Keratinocyte (primary cell): Measurements from ENCODE around the gene PRDM11. TPM values are rescaled to one million over a fixed set of nuclear protein-coding genes. Genes with fewer than 3 reads are reported as not detected.

Experiments
- DNase-seq: peaks from one replicate; pipeline ENCODE4 v3.0.0-alpha.2; 2011; ENCODE audit warnings: low read depth, missing footprints, low spot score
- FAIRE-seq: peaks from 2 replicates; lab custom pipeline; 2011; peaks lifted over from hg19 to GRCh38; lab: Jason Lieb, UNC
- H2AFZ ChIP-seq: 2 replicates; pipeline ENCODE4 v1.6.0; 2012; ENCODE audit warnings: low read length, control low read depth, inconsistent platforms; ENCODE audit not compliant: control insufficient read depth
- H3K27ac ChIP-seq: 2 replicates; pipeline ENCODE4 v1.5.1; 2011; ENCODE audit warnings: low read length; ENCODE audit not compliant: control insufficient read depth, insufficient read depth
- H3K27me3 ChIP-seq: 3 replicates; pipeline ENCODE4 v1.6.0; 2011; ENCODE audit warnings: low read length; ENCODE audit not compliant: control insufficient read depth, insufficient read depth; ENCODE audit errors: extremely low read depth
- H3K36me3 ChIP-seq, 2 experiments: 2 replicates in 1 of 2; 3 replicates in 1 of 2; pipeline ENCODE4 v1.5.1; 2011; ENCODE audit warnings: low read length in 2 of 2, mild to moderate bottlenecking in 1 of 2; ENCODE audit not compliant: control insufficient read depth in 2 of 2, insufficient read depth in 2 of 2; ENCODE audit errors: extremely low read depth in 1 of 2
- H3K4me1 ChIP-seq: 3 replicates; pipeline ENCODE4 v1.5.1; 2011; ENCODE audit warnings: low read length; ENCODE audit not compliant: control insufficient read depth, insufficient read depth; ENCODE audit errors: extremely low read depth
- H3K4me2 ChIP-seq: 3 replicates; pipeline ENCODE4 v1.6.0; 2011; ENCODE audit warnings: low read depth, low read length; ENCODE audit not compliant: control insufficient read depth, insufficient read depth; ENCODE audit errors: extremely low read depth
- H3K4me3 ChIP-seq, 3 experiments: fragments of 200-600 bp in 1 of 3; sonication (generic) in 1 of 3; 2 replicates in 2 of 3; 3 replicates in 1 of 3; pipeline ENCODE4 v1.5.1; 2011 to 2016; ENCODE audit warnings: low read length in 3 of 3, mild to moderate bottlenecking in 3 of 3, control low read depth in 2 of 3, inconsistent platforms in 1 of 3, low read depth in 1 of 3, mixed read lengths in 1 of 3, mixed run types in 1 of 3, moderate library complexity in 1 of 3; ENCODE audit not compliant: control insufficient read depth in 2 of 3, insufficient read depth in 2 of 3; ENCODE audit errors: extremely low read depth in 1 of 3
- H3K79me2 ChIP-seq: 2 replicates; pipeline ENCODE4 v1.6.0; 2012; ENCODE audit warnings: low read length; ENCODE audit not compliant: control insufficient read depth, insufficient read depth
- H3K9ac ChIP-seq: 3 replicates; pipeline ENCODE4 v1.6.0; 2011; ENCODE audit warnings: low read length; ENCODE audit not compliant: control insufficient read depth, insufficient read depth; ENCODE audit errors: extremely low read depth
- H3K9me1 ChIP-seq: 3 replicates; pipeline ENCODE4 v1.6.0; 2011; ENCODE audit warnings: low read length; ENCODE audit not compliant: control insufficient read depth, insufficient read depth; ENCODE audit errors: extremely low read depth
- H3K9me3 ChIP-seq: 2 replicates; pipeline ENCODE4 v1.5.1; 2012; ENCODE audit warnings: low read depth, low read length; ENCODE audit not compliant: control insufficient read depth
- H4K20me1 ChIP-seq: 3 replicates; pipeline ENCODE4 v1.6.0; 2011; ENCODE audit warnings: low read length; ENCODE audit not compliant: control insufficient read depth, insufficient read depth; ENCODE audit errors: extremely low read depth
- EZH2 ChIP-seq: IDR thresholded peaks from one replicate; pipeline ENCODE4 v1.6.1; 2012; ENCODE audit warnings: inconsistent platforms, mild to moderate bottlenecking, low read length, moderate library complexity
- dilution Hi-C: fragments of 300-500 bp; cut with MboI; formaldehyde crosslinking; loops from one replicate; pipeline ENCODE4 v1.7.0; 2020; ENCODE audit warnings: low sequenced_read_pairs; ENCODE audit not compliant: extremely low pct_ligation_motif_present
- polyA plus RNA-seq, 5 experiments: library from polyadenylated mRNA; depleted of rRNA in 3 of 5; stranded (reverse) in 3 of 5; stranded (forward) in 1 of 5; unstranded in 1 of 5; fragments of >200 nt; gene quantifications; 1 replicate in 1 of 5; 2 replicates in 3 of 5; 3 replicates in 1 of 5; pipeline versions ENCODE4 v1.2.1 to v1.2.3, GENCODE V29; 2011 to 2012; ENCODE audit warnings: missing spikeins in 2 of 5, low read depth in 1 of 5, low replicate concordance in 1 of 5
- TF ChIP-seq, protein P1 (sequence below), 3 experiments: IDR thresholded peaks in 1 of 3; conservative IDR thresholded peaks in 1 of 3; optimal IDR thresholded peaks in 1 of 3; 2 replicates in 2 of 3; 3 replicates in 1 of 3; pipeline versions ENCODE3 to v1.5.1; 2011; ENCODE audit warnings: low read length in 3 of 3, mild to moderate bottlenecking in 3 of 3, moderate library complexity in 2 of 3, control low read depth in 1 of 3, inconsistent platforms in 1 of 3; ENCODE audit not compliant: insufficient read depth in 2 of 3; ENCODE audit errors: extremely low read depth in 1 of 3

PRDM11 gene
- polyA plus RNA-seq, 1 donor (not counting 4 experiments of a cell fraction or from before 2014, with no cell fraction given) = 2.1 TPM

DNA sequence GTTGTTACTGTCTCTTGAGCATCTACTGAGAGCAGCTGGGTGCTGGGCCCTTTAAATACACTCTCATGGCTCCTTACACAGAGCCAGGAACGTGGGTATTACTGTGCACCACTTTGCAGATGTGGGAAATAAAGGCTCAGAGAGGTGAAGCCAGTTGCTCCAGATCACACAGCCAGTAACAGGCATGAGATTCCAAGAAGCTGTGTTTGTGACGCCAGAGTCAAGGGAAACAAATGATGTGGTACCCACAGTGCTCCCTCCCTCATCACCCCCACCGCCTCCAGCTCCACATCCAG lies 1.4 kb upstream of the PRDM11 start:
- H3K9me3 ChIP-seq = no peaks in the 10 kb centered on the region
- peaks cover 14% of the 10 kb centered on the region for H3K4me1 ChIP-seq
- no peaks in the 10 kb centered on the region for H3K79me2 ChIP-seq
- H3K9me1 ChIP-seq = no peaks in the 10 kb centered on the region
- dilution Hi-C loops = no loop called here
- TF ChIP-seq, protein P1, sequence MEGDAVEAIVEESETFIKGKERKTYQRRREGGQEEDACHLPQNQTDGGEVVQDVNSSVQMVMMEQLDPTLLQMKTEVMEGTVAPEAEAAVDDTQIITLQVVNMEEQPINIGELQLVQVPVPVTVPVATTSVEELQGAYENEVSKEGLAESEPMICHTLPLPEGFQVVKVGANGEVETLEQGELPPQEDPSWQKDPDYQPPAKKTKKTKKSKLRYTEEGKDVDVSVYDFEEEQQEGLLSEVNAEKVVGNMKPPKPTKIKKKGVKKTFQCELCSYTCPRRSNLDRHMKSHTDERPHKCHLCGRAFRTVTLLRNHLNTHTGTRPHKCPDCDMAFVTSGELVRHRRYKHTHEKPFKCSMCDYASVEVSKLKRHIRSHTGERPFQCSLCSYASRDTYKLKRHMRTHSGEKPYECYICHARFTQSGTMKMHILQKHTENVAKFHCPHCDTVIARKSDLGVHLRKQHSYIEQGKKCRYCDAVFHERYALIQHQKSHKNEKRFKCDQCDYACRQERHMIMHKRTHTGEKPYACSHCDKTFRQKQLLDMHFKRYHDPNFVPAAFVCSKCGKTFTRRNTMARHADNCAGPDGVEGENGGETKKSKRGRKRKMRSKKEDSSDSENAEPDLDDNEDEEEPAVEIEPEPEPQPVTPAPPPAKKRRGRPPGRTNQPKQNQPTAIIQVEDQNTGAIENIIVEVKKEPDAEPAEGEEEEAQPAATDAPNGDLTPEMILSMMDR (optimal IDR thresholded peaks at IDR 0.05 in 1 of 3, IDR thresholded peaks at IDR 0.05 in 1 of 3, conservative IDR thresholded peaks at IDR 0.05 in 1 of 3; ENCODE audit: extremely low read depth in 1 of 3, insufficient read depth in 2 of 3, low read length in 3 of 3) = no peak
- no peak for TF ChIP-seq EZH2
- H4K20me1 ChIP-seq = no peaks in the 10 kb centered on the region
- H3K36me3 ChIP-seq = no peaks in the 10 kb centered on the region
- FAIRE-seq = no peak
- DNase-seq = no peak
- no peak overlapping the region for H3K27ac ChIP-seq
- no peak overlapping the region for H3K4me2 ChIP-seq
- H3K27me3 ChIP-seq = peaks cover 15% of the 10 kb centered on the region
- no peak overlapping the region for H2AFZ ChIP-seq
- no peak overlapping the region for H3K4me3 ChIP-seq
- H3K9ac ChIP-seq = no peak overlapping the region

DNA sequence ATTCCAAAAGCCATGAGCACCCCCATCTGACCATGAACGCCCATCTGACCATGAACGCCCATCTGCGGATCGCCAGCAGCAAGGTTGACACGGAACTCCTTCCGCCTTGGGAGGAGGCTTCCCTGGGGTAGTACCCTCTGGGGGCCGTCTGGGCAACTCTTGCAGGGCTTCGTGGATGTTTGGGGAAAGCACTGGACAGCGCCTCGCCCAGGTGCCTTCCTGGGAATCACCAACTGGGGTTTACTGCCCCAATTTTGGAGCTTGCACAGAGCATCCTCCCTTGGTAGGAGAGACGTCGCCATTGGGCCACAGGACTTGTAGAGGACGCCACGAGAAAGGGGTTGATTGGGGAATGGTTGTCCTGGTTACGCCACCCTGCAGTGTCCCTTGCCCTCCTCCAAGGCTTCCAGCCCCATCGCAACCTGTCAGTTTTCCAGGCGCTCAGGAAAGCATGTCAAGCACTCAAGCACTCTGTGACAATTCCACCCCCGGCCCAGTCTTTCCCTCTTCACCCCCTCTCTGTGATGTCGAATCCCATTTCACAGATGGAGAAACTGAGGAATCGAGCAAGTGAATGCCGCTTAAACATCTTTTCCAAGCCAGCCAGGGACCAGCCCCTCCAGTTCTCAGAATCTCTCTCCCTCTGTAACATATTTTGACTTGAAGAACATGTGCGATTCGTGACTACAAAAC lies 914 bp upstream of the PRDM11 start:
- Histone ChIP-seq H3K4me1 (peaks cover 14% of the 10 kb centered on the region), H3K27me3 (peaks cover 15% of the 10 kb centered on the region), H3K9ac (peak overlapping the region; percentile 87), H4K20me1 (no peaks in the 10 kb centered on the region), H3K9me1 (no peaks in the 10 kb centered on the region), H3K36me3 (no peaks in the 10 kb centered on the region), H3K27ac (no peak overlapping the region), H2AFZ (no peak overlapping the region), H3K4me2 (peak overlapping the region; percentile 90), H3K9me3 (no peaks in the 10 kb centered on the region), H3K79me2 (no peaks in the 10 kb centered on the region), H3K4me3 (peak overlapping the region; percentile 50 to 82 (median 78))
- TF ChIP-seq, protein P1 (optimal IDR thresholded peaks at IDR 0.05 in 1 of 3, IDR thresholded peaks at IDR 0.05 in 1 of 3, conservative IDR thresholded peaks at IDR 0.05 in 1 of 3; ENCODE audit: extremely low read depth in 1 of 3, insufficient read depth in 2 of 3, low read length in 3 of 3) = no peak
- TF ChIP-seq EZH2 = no peak
- dilution Hi-C loops = no loop called here
- DNase-seq (no peak), FAIRE-seq (no peak)
